Activated naive CD4-positive, alpha-beta T cell treated with anti-CD3 and anti-CD28 coated beads, Interleukin-2, amount 50 U/mL, for 16 hours (primary cell): Measurements from ENCODE around the gene THADA.

Experiments
- DNase-seq: peaks from one replicate; pipeline ENCODE4 v3.0.0-alpha.2; 2020

Gene THADA

GRCh38 chr2:43226955-43227829, 368.6 kb downstream of the THADA start:
- peak; percentile 73 for DNase-seq

- DNase-seq: peak; percentile 95
Measured at GRCh38 chr2:43226558-43226954, 369.3 kb downstream of the THADA start, which contains the start of gene ZFP36L2. TSS of gene ZFP36L2 (minus strand) at chr2:43226606. CDS start at chr2:43226315, 291 bp downstream.

GRCh38 chr2:43225788-43226557, 369.9 kb downstream of the THADA start:
- DNase-seq: peak; percentile 61

GRCh38 chr2:43225093-43225787, 370.6 kb downstream of the THADA start:
- DNase-seq: peak; percentile 69

- peak; percentile 48 for DNase-seq
Measured at GRCh38 chr2:43224571-43225092, 371.2 kb downstream of the THADA start.

- DNase-seq: peak; percentile 75
Measured at GRCh38 chr2:43224131-43224570, 371.7 kb downstream of the THADA start.

- no peak for DNase-seq
Measured at GRCh38 chr2:43223521-43224001, 372.3 kb downstream of the THADA start.

GRCh38 chr2:43222475-43223309, 373.1 kb downstream of the THADA start:
- DNase-seq: no peak

- peak; percentile 47 for DNase-seq
Measured at GRCh38 chr2:43221763-43222474, 373.9 kb downstream of the THADA start.

GRCh38 chr2:43221124-43221762, 374.6 kb downstream of the THADA start:
- peak; percentile 43 for DNase-seq

GRCh38 chr2:43220760-43221123, 375.1 kb downstream of the THADA start:
- DNase-seq: no peak

- DNase-seq: no peak
Measured at GRCh38 chr2:43220229-43220751, 375.5 kb downstream of the THADA start.

- DNase-seq: peak; percentile 63
Measured at GRCh38 chr2:43219383-43220228, 376.2 kb downstream of the THADA start.

- peak; percentile 47 for DNase-seq
Measured at GRCh38 chr2:43218702-43219382, 377.0 kb downstream of the THADA start.

- no peak for DNase-seq
Measured at GRCh38 chr2:43218155-43218701, 377.6 kb downstream of the THADA start.

- no peak for DNase-seq
Measured at GRCh38 chr2:43217228-43218154, 378.3 kb downstream of the THADA start.

GRCh38 chr2:43216629-43217028, 379.2 kb downstream of the THADA start:
- DNase-seq: no peak
